ENCODE results near the gene PDE8B.

The PDE8B gene

DNA sequence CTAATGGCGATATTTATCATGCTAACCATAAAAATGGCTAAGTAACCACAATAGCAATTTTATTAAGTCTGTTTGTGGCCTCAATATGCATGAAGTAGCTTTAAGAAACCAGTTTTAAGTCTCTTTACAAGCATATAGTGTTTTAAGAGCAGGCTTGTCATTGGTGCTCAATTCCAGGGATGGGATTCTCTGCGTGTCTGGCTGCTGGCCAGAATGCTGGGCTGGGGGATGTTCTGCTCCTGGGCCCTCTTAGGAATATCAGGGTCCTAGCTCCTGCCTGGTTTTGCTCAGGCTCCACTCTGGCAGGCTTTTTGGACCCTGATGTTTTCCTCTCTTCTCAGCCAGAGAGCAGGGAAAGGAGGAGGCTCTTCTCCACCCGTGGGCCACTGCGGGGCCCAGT, 127.2 kb downstream of the PDE8B start:
- DNase-seq (ENCODE audit: insufficient read length, low spot score) (no peak), FAIRE-seq (no peak)
- TF ChIP-seq PAX5 (IDR thresholded peaks at IDR 0.05; ENCODE audit: insufficient read depth, low read length, severe bottlenecking): no peak
- TF ChIP-seq POU2F2 (IDR thresholded peaks at IDR 0.05; ENCODE audit: low read depth, low read length): no peak
- no peak for TF ChIP-seq POLR2AphosphoS5 (IDR thresholded peaks at IDR 0.05; ENCODE audit: low read depth, low read length)

DNA sequence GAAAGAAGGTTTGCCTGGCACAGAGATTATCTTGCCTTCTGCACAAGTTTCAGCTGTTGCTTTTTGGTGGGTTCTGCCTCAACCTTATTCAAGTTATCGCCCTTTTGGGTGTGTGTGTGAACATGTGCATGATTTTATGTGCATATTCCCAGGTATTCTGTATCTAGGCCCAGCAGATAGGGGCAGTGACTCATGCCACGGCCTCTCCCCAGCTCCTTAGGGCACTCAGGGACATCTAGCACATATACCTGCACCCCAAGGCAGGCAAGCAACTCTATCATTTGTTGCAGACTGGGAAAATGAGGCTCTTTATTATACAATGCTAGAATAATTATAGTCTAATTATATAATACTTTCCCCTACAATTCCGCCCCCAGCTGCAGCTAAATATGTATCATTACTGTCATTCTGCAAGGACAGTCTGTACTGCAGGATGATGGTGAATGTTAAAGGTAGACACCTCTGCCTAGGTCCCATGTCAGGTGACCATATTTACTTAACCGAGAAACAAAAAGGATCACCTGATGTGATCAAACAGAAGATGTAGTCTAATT, 128.9 kb downstream of the PDE8B start:
- FAIRE-seq: no peak
- TF ChIP-seq SPI1 (IDR thresholded peaks at IDR 0.05; ENCODE audit: low read depth, low read length) (no peak), POU2F2 (IDR thresholded peaks at IDR 0.05; ENCODE audit: low read depth, low read length) (no peak), TAF1 (IDR thresholded peaks at IDR 0.05; ENCODE audit: low read depth, low read length) (no peak), PAX5 (IDR thresholded peaks at IDR 0.05; ENCODE audit: insufficient read depth, low read length, severe bottlenecking) (no peak), POLR2AphosphoS5 (IDR thresholded peaks at IDR 0.05; ENCODE audit: low read depth, low read length) (no peak), POLR2A (IDR thresholded peaks at IDR 0.05; ENCODE audit: low read depth, low read length) (no peak)

DNA sequence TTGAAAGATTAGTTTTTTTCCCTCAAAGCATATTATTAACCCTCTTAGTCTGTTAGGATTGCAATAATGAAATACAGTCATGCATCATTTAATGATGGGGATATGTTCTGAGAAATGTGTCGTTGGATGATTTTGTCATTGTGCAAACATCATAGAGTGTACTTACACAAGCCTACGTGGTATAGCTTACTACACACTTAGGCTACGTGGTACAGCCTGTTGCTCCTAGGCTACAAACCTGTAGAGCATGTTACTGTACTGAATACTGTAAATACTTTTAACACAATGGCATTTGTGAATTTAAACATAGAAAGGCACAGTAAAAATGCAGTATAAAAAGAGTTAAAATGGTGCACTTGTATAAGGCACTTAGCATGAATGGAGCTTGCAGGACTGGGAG, 132.7 kb downstream of the PDE8B start:
- no peak for DNase-seq (ENCODE audit: insufficient read length, low spot score)
- FAIRE-seq: peak; percentile 26
- no peak for TF ChIP-seq POLR2A (IDR thresholded peaks at IDR 0.05; ENCODE audit: low read depth, low read length)
- no peak for TF ChIP-seq PAX5 (IDR thresholded peaks at IDR 0.05; ENCODE audit: insufficient read depth, low read length, severe bottlenecking)
- no peak for TF ChIP-seq POU2F2 (IDR thresholded peaks at IDR 0.05; ENCODE audit: low read depth, low read length)

More for the DNA sequence above, 128.9 kb downstream of the PDE8B start:
- no peak for DNase-seq (ENCODE audit: insufficient read length, low spot score)

DNA sequence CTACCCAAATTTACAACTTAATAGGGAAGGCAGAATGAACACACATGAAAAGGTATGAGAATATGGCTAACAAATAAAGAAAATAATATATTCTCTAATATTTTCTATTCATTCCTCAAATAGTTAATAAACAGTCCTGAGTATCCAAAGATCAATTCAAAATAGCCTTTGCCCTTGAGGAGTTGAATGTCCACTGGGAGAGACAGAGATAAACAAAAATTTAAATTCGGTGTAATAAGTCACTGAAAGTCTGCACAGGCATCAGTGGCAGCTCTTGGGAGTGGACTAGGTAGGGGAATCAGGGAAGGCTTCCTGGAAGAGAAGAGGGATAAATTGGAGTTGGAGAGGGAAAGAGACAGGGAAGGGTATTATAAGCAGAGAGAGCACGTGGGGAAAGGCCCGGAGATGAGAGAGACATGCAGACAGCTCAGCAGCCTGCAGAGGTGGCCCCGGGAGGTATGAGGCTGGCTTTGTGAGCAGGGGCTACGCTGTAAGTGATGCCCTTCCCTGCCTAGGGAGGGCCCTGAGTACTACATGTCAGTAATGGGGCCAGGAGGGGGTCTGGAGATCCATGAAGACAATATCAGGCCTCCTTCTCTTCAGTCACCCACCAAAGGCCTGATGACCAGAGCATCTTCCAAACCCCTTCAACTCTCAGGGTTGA, 137.1 kb downstream of the PDE8B start:
- no peak for TF ChIP-seq POU2F2 (IDR thresholded peaks at IDR 0.05; ENCODE audit: low read depth, low read length)
- TF ChIP-seq PAX5 (IDR thresholded peaks at IDR 0.05; ENCODE audit: insufficient read depth, low read length, severe bottlenecking): no peak
- TF ChIP-seq POLR2A (IDR thresholded peaks at IDR 0.05; ENCODE audit: low read depth, low read length): no peak
- no peak for TF ChIP-seq TAF1 (IDR thresholded peaks at IDR 0.05; ENCODE audit: low read depth, low read length)
- TF ChIP-seq SPI1 (IDR thresholded peaks at IDR 0.05; ENCODE audit: low read depth, low read length): no peak
- TF ChIP-seq POLR2AphosphoS5 (IDR thresholded peaks at IDR 0.05; ENCODE audit: low read depth, low read length): no peak

DNA sequence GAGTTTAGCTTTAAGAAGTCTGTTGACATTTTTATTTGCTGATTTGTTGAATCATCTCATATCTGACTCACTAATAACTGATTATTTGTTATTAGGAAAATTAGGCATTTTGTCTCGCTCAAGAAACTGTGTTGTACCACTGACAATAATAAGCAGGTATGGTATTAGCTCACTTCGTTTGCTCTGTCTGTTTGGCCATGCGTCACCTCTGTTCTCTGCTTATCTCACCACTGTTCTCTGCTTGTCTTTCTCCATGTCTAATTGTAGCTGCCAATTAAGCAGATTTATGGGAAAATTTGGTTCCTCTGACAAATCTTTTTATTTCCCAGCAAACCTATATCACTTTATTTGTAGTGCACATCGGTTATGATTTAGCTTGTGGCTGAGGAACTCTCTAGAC, 142.8 kb downstream of the PDE8B start:
- no peak for TF ChIP-seq TAF1 (IDR thresholded peaks at IDR 0.05; ENCODE audit: low read depth, low read length)
- TF ChIP-seq SPI1 (IDR thresholded peaks at IDR 0.05; ENCODE audit: low read depth, low read length): no peak
- TF ChIP-seq POLR2AphosphoS5 (IDR thresholded peaks at IDR 0.05; ENCODE audit: low read depth, low read length): no peak
- no peak for TF ChIP-seq POLR2A (IDR thresholded peaks at IDR 0.05; ENCODE audit: low read depth, low read length)
- FAIRE-seq: no peak
- no peak for DNase-seq (ENCODE audit: insufficient read length, low spot score)

More for the DNA sequence above, 137.1 kb downstream of the PDE8B start:
- DNase-seq (ENCODE audit: insufficient read length, low spot score) (no peak), FAIRE-seq (no peak)

DNA sequence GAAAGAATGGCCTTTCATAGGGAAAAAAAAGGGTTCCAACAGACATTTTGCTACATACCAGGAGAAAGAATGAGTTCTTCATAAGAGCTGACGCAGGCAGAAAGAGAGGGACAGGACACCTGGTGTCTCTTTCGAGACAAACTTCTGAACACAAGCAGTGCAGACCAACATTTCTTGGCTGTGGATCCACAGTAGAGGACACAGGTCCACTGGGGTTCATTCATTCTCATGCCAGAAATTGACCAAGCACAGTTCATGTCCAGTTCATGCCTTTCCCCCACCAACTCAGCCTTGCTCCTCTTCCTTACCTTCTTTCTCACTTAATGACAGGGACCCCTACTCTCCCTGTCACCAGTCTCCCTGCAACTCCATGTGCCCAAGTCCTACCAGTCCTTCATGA, 144.0 kb downstream of the PDE8B start:
- FAIRE-seq (no peak), DNase-seq (ENCODE audit: insufficient read length, low spot score) (no peak)
- TF ChIP-seq POU2F2 (IDR thresholded peaks at IDR 0.05; ENCODE audit: low read depth, low read length) (no peak), PAX5 (IDR thresholded peaks at IDR 0.05; ENCODE audit: insufficient read depth, low read length, severe bottlenecking) (no peak), TAF1 (IDR thresholded peaks at IDR 0.05; ENCODE audit: low read depth, low read length) (no peak), SPI1 (IDR thresholded peaks at IDR 0.05; ENCODE audit: low read depth, low read length) (no peak), POLR2A (IDR thresholded peaks at IDR 0.05; ENCODE audit: low read depth, low read length) (no peak), POLR2AphosphoS5 (IDR thresholded peaks at IDR 0.05; ENCODE audit: low read depth, low read length) (no peak)

DNA sequence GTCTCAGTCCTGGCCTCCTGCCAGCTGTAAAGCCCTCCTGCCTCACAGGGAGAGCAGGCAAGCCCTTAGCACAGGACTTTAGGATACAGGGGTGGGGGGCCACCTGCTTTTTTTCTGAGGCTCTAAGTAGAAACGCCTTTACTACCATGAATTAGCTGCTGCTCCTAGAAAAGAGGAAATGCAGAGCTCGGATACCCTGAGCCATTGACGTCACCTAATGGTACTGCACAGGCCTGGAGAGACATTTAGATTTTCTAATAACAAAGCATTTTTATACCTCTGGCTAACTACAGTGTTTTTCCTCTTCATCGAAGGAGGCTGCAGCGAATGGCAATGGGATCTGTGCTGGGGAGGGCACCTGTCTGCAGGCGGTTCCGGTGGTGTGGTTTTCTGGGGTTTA, 144.6 kb downstream of the PDE8B start:
- no peak for FAIRE-seq
- DNase-seq (ENCODE audit: insufficient read length, low spot score): no peak
- TF ChIP-seq POLR2AphosphoS5 (IDR thresholded peaks at IDR 0.05; ENCODE audit: low read depth, low read length) (no peak), SPI1 (IDR thresholded peaks at IDR 0.05; ENCODE audit: low read depth, low read length) (peak; percentile 72), POU2F2 (IDR thresholded peaks at IDR 0.05; ENCODE audit: low read depth, low read length) (no peak), PAX5 (IDR thresholded peaks at IDR 0.05; ENCODE audit: insufficient read depth, low read length, severe bottlenecking) (no peak)

DNA sequence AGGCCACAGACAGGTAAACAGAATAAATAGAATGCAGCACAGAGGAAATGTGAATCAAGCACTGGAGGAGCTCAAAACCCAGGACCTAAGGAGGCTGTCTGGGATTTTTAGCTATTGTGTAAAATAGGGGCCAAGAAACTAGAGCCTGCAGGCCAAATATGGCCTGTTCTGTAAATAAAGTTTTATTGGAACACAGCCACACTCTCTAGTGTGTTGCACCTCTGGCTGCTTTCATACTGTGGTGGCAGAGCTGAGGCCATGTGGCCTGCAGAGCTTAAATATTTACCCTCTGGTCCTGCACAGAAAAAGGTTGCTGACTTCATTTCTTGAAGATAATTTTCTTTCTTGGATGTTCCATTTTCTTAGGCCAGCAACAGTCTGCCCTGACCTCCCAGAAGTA, 145.3 kb downstream of the PDE8B start:
- no peak for TF ChIP-seq SPI1 (IDR thresholded peaks at IDR 0.05; ENCODE audit: low read depth, low read length)
- FAIRE-seq: no peak
- no peak for DNase-seq (ENCODE audit: insufficient read length, low spot score)

DNA sequence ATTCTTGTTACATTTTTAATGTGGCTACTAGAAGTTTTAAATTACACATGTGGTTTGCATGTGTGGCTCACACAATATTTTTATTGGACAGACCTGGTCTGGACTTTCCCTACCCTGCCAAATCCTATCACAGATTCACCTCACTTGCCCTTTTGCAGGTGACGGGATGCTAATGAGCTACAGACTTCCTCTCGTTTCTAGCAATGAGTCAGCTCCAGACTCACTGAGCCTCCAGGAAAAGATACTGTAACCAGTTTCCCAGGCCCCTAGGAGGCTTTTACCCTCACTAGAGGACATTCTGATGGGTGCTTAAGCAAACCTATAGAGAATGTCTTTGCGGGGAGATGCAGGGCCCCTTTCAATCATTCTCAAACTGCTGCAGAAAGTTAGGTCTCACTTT, 146.3 kb downstream of the PDE8B start:
- DNase-seq (ENCODE audit: insufficient read length, low spot score) (peak; percentile 24), FAIRE-seq (peak; percentile 92)
- TF ChIP-seq POU2F2 (IDR thresholded peaks at IDR 0.05; ENCODE audit: low read depth, low read length) (peak; percentile 98), PAX5 (IDR thresholded peaks at IDR 0.05; ENCODE audit: insufficient read depth, low read length, severe bottlenecking) (no peak), SPI1 (IDR thresholded peaks at IDR 0.05; ENCODE audit: low read depth, low read length) (peak; percentile 56; the same call in 1 of the 2 replicates)

DNA sequence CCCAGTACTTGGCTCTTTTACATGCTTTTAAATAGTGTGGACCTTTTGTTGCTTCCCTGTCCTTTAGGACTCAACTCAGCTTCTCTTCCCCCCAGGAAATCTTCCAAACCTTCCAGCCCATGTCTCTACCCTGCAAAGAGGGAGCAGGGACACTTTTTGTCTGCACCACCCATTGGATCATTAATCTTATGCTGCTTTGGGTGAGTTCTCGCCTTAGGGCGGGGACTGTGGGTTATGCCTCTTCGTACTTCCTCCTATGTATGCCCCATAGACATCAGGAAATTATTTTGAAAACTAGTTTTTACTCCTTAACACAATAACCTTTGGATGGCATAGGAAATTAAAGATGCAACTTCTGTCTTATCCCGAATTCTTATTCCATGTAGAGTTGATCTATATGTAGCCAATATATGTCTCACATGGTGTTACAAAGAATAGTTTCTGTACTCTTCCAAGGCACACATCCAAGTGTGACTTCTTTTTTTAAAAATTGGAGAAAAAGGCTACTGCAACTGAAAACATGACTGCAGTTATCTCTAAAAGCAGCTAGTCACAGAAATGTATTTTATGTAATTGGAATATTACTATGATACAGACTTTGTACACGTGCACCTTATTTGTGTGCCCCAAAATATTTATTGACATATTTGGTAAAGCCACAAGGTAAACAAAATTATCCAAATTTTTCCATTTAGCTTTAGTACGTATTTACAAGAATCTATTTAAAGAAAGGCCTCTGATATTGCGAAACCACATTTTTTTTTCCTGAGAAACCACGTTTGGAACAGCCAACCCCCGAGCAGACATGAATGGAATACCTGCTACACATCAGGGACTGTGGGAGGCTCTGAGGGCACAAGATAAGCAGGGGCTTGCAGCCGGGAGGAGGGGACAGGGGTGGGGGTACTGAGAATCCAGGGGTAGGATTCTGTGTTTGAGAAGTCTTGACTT, 148.1 kb downstream of the PDE8B start:
- no peak for FAIRE-seq
- DNase-seq (ENCODE audit: insufficient read length, low spot score): no peak
- TF ChIP-seq SPI1 (IDR thresholded peaks at IDR 0.05; ENCODE audit: low read depth, low read length) (no peak), POU2F2 (IDR thresholded peaks at IDR 0.05; ENCODE audit: low read depth, low read length) (no peak), TAF1 (IDR thresholded peaks at IDR 0.05; ENCODE audit: low read depth, low read length) (no peak), POLR2A (IDR thresholded peaks at IDR 0.05; ENCODE audit: low read depth, low read length) (no peak), POLR2AphosphoS5 (IDR thresholded peaks at IDR 0.05; ENCODE audit: low read depth, low read length) (no peak), PAX5 (IDR thresholded peaks at IDR 0.05; ENCODE audit: insufficient read depth, low read length, severe bottlenecking) (no peak)

Measured in GM12891 (cell line).